OCI-M2 (cell line): ENCODE measurements around the gene SSH2.

Source experiments
- DNase-seq: peaks from one replicate; lab custom pipeline; 2025; ENCODE audit not compliant: unreplicated experiment; lab: John Stamatoyannopoulos, UW

Gene SSH2

GRCh38 chr17:29840884-29841283 is 89.1 kb downstream of the SSH2 start:
- DNase-seq: no peak

- no peak for DNase-seq
Observed at GRCh38 chr17:29839656-29840055, 90.4 kb downstream of the SSH2 start.

GRCh38 chr17:29838961-29839360 is 91.1 kb downstream of the SSH2 start:
- DNase-seq: no peak

- DNase-seq: no peak
Observed at GRCh38 chr17:29837531-29837930, 92.5 kb downstream of the SSH2 start.

- no peak for DNase-seq
Observed at GRCh38 chr17:29836643-29837042, 93.4 kb downstream of the SSH2 start.

GRCh38 chr17:29835435-29836351 is 94.3 kb downstream of the SSH2 start:
- no peak for DNase-seq

GRCh38 chr17:29833801-29834200 is 96.2 kb downstream of the SSH2 start:
- DNase-seq: no peak

- DNase-seq: no peak
Observed at GRCh38 chr17:29828676-29829284, 101.2 kb downstream of the SSH2 start.

- DNase-seq: no peak
Observed at GRCh38 chr17:29827179-29827578, 102.8 kb downstream of the SSH2 start.

- DNase-seq: no peak
Observed at GRCh38 chr17:29826114-29826692, 103.8 kb downstream of the SSH2 start.

GRCh38 chr17:29825604-29826003 is 104.4 kb downstream of the SSH2 start:
- no peak for DNase-seq

GRCh38 chr17:29821897-29822296 is 108.1 kb downstream of the SSH2 start:
- DNase-seq: no peak

GRCh38 chr17:29820425-29820824 is 109.6 kb downstream of the SSH2 start:
- DNase-seq: no peak

- DNase-seq: no peak
Observed at GRCh38 chr17:29807520-29808361, 122.3 kb downstream of the SSH2 start.

GRCh38 chr17:29802246-29802645 is 127.8 kb downstream of the SSH2 start:
- no peak for DNase-seq

- DNase-seq: no peak
Observed at GRCh38 chr17:29800457-29800856, 129.6 kb downstream of the SSH2 start.

GRCh38 chr17:29796652-29797051 is 133.4 kb downstream of the SSH2 start:
- no peak for DNase-seq

GRCh38 chr17:29793501-29793900 is 136.5 kb downstream of the SSH2 start:
- no peak for DNase-seq

- no peak for DNase-seq
Observed at GRCh38 chr17:29791336-29792080, 138.5 kb downstream of the SSH2 start.
